Measurements from ENCODE around the gene ACTRT2.

DNA sequence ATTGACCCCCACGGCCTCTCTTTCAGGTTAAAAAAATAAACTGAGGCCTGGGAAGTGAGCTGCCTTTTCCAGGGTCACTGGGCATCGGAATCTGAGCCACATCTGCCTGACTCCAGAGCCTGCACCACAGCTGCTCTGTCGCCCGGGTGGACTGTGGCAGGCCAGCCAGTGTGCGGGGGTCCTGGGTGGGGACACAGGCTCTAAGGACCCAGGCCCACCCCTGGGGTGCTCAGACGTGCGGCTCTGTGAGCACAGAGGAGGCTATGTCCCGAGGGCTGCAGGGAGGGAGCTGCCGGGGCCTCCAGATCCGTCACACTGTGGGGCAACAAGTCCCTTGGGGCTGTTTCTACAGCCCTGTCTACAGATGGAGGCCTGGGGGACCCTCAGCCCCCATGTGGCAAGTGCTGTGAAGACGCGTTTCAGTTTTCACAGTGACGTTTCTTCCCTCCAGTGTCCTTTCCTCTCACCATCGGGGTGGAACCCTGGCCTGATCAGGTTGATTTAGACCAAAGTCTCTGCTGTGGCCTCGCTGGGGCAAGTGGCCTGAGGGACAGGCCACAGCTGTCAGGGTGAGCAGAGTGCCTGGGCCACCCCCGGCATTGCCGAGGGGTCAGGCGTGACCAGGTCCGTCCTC, 39.2 kb upstream of the ACTRT2 start:
- TF ChIP-seq CTCF (IDR thresholded peaks at IDR 0.05) (no peak), POLR2AphosphoS5 (IDR thresholded peaks at IDR 0.05) (no peak), EP300 (IDR thresholded peaks at IDR 0.05) (no peak), POLR2A (IDR thresholded peaks at IDR 0.05; ENCODE audit: low read depth) (no peak)

All from esophagus muscularis mucosa (tissue), 4 donors.